Measurements from ENCODE around the gene INHBE. TPM values are rescaled to one million over a fixed set of nuclear protein-coding genes. Genes with fewer than 3 reads are reported as not detected.

INHBE gene
- total and polyA plus RNA-seq, 2 of the 8 experiments (the other 6 are each of a cell fraction or from before 2014, with no cell fraction given), result 10.2 to 18.8 TPM

DNA sequence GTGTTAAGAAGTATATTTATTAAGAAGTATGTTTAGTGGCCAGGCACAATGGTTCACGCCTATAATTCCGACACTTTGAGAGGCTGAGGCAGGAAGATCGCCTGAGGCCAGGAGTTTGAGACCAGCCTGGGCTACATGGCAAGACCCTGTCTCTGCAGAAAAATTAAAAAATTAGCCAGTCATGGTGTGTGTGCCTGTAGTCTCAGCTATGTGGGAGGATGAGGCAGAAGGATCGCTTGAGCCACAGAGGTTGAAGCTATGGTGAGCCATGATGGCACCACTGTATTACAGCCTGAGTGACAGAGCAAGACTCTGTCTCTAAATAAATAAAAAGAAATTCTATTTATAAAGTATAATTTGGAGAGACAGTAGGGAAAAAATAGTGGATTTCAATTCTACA is 44.6 kb upstream of the INHBE start (continued):
- TF ChIP-seq TAF7 (optimal IDR thresholded peaks at IDR 0.05; ENCODE audit: borderline replicate concordance, low read depth, low read length), result no peak
- no peak for TF ChIP-seq SP2 (IDR thresholded peaks at IDR 0.05; ENCODE audit: low read length)
- no peak for TF ChIP-seq JUN (IDR thresholded peaks at IDR 0.05; ENCODE audit: low read depth, low read length)
- TF ChIP-seq RFX5 (IDR thresholded peaks at IDR 0.05; ENCODE audit: borderline replicate concordance, low read depth, low read length), result no peak
- no peak for TF ChIP-seq EP300 (IDR thresholded peaks at IDR 0.05; ENCODE audit: borderline replicate concordance in 1 of 2, low read depth in 2 of 2, low read length in 2 of 2)
- TF ChIP-seq GABPA (IDR thresholded peaks at IDR 0.05; ENCODE audit: borderline replicate concordance, insufficient read depth, low read length), result no peak
- TF ChIP-seq POLR2A (IDR thresholded peaks at IDR 0.05; ENCODE audit: control extremely low read depth in 1 of 2, low read depth in 2 of 2, low read length in 2 of 2), result no peak
- TF ChIP-seq CREB1 (IDR thresholded peaks at IDR 0.05), result no peak
- TF ChIP-seq, protein P1, sequence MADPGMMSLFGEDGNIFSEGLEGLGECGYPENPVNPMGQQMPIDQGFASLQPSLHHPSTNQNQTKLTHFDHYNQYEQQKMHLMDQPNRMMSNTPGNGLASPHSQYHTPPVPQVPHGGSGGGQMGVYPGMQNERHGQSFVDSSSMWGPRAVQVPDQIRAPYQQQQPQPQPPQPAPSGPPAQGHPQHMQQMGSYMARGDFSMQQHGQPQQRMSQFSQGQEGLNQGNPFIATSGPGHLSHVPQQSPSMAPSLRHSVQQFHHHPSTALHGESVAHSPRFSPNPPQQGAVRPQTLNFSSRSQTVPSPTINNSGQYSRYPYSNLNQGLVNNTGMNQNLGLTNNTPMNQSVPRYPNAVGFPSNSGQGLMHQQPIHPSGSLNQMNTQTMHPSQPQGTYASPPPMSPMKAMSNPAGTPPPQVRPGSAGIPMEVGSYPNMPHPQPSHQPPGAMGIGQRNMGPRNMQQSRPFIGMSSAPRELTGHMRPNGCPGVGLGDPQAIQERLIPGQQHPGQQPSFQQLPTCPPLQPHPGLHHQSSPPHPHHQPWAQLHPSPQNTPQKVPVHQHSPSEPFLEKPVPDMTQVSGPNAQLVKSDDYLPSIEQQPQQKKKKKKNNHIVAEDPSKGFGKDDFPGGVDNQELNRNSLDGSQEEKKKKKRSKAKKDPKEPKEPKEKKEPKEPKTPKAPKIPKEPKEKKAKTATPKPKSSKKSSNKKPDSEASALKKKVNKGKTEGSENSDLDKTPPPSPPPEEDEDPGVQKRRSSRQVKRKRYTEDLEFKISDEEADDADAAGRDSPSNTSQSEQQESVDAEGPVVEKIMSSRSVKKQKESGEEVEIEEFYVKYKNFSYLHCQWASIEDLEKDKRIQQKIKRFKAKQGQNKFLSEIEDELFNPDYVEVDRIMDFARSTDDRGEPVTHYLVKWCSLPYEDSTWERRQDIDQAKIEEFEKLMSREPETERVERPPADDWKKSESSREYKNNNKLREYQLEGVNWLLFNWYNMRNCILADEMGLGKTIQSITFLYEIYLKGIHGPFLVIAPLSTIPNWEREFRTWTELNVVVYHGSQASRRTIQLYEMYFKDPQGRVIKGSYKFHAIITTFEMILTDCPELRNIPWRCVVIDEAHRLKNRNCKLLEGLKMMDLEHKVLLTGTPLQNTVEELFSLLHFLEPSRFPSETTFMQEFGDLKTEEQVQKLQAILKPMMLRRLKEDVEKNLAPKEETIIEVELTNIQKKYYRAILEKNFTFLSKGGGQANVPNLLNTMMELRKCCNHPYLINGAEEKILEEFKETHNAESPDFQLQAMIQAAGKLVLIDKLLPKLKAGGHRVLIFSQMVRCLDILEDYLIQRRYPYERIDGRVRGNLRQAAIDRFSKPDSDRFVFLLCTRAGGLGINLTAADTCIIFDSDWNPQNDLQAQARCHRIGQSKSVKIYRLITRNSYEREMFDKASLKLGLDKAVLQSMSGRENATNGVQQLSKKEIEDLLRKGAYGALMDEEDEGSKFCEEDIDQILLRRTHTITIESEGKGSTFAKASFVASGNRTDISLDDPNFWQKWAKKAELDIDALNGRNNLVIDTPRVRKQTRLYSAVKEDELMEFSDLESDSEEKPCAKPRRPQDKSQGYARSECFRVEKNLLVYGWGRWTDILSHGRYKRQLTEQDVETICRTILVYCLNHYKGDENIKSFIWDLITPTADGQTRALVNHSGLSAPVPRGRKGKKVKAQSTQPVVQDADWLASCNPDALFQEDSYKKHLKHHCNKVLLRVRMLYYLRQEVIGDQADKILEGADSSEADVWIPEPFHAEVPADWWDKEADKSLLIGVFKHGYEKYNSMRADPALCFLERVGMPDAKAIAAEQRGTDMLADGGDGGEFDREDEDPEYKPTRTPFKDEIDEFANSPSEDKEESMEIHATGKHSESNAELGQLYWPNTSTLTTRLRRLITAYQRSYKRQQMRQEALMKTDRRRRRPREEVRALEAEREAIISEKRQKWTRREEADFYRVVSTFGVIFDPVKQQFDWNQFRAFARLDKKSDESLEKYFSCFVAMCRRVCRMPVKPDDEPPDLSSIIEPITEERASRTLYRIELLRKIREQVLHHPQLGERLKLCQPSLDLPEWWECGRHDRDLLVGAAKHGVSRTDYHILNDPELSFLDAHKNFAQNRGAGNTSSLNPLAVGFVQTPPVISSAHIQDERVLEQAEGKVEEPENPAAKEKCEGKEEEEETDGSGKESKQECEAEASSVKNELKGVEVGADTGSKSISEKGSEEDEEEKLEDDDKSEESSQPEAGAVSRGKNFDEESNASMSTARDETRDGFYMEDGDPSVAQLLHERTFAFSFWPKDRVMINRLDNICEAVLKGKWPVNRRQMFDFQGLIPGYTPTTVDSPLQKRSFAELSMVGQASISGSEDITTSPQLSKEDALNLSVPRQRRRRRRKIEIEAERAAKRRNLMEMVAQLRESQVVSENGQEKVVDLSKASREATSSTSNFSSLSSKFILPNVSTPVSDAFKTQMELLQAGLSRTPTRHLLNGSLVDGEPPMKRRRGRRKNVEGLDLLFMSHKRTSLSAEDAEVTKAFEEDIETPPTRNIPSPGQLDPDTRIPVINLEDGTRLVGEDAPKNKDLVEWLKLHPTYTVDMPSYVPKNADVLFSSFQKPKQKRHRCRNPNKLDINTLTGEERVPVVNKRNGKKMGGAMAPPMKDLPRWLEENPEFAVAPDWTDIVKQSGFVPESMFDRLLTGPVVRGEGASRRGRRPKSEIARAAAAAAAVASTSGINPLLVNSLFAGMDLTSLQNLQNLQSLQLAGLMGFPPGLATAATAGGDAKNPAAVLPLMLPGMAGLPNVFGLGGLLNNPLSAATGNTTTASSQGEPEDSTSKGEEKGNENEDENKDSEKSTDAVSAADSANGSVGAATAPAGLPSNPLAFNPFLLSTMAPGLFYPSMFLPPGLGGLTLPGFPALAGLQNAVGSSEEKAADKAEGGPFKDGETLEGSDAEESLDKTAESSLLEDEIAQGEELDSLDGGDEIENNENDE (IDR thresholded peaks at IDR 0.05; ENCODE audit: insufficient replicate concordance, low read length), result no peak
- no peak for TF ChIP-seq TEAD4 (IDR thresholded peaks at IDR 0.05; ENCODE audit: low read depth, low read length)
